HG02943 (cell line): ENCODE results near the gene COBL.

Experiments used
- ATAC-seq: cut with Tn5 transposase; IDR thresholded peaks from one replicate; pipeline ENCODE4 v1.9.1; 2021; ENCODE audit warnings: mild to moderate bottlenecking, low read depth, moderate library complexity; ENCODE audit not compliant: unreplicated experiment

Gene COBL

DNA sequence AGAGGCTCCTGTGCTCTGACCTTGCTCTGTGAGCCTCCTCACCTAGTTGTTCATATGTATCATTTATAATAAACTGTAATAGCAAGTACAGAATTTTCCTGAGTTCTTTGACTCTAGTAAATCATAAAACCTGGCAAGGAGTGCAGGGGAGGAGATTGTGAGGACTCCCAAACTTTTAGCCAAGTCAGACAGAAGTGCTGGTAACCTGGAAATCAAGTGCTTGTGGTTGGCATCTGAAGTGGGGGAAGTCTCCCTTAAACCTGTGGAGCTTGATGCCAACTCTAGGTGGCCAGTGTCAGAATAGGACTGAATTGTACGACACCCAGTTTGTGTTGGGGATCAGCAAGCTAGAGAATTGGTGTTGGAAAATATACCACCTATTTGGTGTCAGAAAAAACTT lies 327.6 kb downstream of the COBL start:
- no peak for ATAC-seq

DNA sequence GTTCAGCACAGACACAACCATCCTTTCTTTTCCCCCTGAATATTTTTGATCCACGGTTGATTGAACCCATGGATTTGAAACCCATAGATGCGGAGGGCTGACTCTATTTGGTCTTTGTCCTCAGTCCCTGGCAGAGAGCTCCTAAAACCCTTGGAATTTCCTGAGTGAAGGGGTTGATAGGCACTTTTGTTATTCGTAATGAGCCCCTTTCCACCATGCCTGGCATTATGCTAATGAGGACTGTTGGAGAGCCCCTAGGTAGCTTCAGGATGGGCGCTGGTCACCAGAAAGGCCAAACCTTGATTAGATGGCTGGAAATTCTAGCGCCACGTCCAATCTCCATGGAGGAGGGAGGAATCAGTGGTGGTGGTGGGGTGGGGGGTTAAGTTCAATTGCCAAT lies 328.1 kb downstream of the COBL start:
- no peak for ATAC-seq

DNA sequence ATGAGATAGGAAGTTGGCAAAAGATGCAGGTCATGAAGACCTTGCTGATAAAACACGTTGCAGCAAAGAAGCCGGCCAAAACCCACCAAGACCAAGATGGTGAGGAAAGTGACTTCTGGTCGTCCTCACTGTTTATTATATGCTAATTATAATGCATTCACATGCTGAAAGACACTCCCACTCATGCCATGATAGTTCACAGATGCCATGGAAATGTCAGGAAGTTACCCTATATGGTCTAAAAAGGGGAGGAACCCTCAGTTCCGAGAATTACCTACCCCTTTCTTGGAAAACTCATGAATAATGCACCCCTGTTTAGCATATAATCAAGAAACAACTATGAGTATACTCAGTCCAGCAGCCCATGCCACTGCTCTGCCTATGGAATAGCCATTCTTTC lies 331.5 kb downstream of the COBL start:
- ATAC-seq, result no peak

DNA sequence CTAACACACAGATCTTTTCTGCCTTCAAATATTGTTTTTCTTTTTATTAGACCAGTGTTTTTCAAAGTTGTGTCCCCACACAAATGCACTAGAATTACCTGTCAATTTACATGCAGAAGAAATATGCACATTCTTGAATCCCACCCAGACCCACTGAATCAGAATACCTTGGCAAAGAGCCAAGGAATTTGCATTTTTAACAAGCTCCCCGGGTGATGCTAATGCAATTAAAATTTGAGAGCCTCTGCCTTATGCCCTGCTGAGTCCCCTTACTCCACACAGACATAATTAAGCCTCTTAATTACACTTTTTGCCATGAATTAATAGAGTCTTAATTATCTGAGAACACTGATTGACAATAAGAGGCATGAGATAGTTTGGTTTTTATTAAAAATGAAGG lies 332.8 kb downstream of the COBL start:
- no peak for ATAC-seq

DNA sequence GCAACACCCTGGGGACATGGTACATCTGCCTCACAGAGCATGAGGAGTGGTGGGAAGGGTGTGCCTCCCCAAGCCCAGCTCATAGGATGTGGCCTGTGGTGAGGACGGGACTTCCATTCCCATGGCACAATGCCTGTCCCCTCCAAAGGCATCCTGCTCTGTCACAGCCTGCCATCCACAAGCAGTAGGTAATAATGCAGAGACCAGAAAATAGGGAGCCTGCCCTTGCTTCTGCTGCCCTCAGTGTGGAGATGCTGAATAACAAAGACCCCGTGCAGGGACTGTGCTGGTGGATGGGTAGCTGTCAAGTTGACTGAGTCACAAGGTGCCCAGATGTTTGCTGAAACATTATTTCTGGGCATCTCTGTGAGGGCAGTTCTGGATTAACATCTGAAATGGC lies 334.0 kb downstream of the COBL start:
- no peak for ATAC-seq

DNA sequence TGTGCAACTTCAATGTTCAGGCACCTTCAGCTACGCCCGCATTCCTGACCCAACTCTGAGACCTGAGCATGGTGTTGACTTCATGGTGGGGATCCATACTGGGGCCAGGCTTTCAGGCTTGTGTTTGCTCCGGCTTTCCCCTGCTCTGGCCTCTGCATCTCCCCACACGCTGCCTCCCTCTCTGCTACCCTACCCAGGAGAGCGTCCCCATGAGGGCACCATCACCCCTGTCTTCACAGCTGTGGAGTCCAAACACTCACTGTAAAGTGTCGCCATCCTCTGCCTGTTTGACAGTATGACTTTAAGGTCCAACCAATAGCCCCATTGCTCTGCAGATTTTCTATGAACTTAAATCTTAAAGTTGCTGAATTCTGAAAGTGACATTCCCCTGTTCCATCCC lies 334.9 kb downstream of the COBL start:
- ATAC-seq, result no peak

DNA sequence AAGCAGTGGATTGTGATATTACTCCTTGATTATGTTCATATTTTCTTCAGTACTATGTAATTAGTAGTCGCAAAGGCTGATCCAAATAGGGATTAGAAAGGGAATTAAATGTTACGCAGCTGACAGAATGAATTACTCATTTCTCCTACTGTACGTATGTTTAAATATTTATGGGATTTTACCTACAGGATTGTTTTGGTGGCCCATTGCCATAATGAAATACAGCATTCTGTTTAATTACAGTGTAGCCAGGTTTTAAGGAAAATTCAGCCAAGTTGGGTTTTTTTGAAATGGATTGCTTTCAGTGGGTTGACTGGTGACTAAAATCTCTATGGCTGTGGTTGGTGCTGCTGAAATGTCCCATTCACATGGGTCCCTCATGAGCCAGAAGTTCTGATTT lies 336.2 kb downstream of the COBL start:
- no peak for ATAC-seq

DNA sequence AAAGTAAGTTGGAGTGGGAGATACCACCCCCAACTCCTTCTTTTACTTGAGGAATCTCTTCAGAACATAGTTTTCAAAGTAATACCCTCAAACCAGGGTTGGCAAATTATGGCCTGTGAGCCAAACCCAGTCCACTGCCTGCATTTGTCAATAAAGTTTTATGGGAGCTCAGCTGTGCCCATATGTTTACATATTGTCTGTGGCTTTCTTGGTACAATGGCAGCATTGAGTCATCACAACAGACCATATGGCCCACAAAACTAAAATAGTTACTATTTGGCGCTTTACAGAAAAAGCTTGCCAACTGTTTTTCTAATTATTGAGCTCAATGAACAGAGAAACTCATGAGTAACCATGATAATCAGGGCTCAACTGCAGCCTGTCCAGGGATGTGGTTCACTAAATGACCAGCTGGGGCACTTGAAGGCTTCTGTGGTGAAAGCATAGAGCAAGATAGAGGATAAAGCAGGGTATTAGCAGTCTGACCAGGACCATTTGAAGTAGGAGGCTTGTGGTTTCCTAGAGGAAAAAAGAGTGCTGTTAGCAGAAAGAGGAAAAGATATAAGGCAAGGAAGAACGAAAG lies 337.9 kb downstream of the COBL start:
- no peak for ATAC-seq

DNA sequence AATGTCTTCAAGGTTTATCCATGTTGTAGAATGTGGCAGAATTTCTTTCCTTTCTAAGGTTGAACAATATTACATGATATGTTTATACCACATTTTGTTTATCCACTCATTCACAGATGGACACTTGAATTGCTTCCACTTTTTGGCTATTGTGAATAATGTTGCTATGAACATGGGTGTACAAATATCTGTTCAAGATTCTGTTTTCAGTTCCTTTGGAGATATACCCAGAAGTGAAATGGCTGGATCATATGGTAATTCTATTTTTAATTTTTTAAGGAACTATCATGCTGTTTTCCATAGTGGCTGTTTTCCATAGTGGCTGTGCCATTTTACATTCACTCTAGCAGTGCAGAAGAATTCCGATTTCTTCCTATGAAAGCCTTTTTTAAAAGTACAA lies 339.2 kb downstream of the COBL start:
- no peak for ATAC-seq

DNA sequence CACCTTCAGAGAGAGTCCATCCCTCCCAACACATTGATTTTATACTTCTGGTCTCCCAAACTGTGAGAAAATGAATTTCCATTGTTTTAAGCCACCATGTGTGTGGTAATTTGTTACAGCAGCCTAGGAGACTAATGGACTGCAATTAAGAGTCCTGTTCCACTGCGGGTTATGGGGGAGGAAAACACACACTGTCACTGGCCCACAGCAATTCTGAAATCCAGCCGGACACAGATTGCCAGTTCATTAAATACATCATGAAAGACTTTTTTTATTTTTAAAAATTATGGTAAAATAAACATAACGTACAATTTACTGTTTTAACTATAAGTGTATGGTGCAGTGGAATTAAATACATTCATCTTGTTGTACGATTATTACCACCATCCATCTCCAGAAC lies 340.5 kb downstream of the COBL start:
- ATAC-seq, result no peak

DNA sequence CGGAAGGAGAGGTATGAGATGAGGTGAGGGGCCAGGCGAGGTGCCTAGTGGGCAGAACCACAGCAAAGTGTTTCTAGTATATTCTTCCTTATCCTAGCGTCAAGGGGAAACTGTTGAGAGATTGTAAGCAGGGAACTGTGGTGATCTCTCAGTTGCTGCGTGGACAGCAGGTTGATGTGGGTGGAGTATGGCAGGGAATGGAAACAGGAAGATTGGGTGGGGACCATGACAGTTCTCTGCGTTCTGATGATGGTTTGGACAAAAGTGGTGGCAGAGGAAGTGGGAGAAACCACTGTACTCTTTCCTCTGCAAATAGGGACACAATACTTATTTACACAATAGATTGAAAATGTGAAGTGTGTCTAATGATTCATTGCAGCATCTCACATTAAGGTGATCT lies 342.4 kb downstream of the COBL start:
- no peak for ATAC-seq

DNA sequence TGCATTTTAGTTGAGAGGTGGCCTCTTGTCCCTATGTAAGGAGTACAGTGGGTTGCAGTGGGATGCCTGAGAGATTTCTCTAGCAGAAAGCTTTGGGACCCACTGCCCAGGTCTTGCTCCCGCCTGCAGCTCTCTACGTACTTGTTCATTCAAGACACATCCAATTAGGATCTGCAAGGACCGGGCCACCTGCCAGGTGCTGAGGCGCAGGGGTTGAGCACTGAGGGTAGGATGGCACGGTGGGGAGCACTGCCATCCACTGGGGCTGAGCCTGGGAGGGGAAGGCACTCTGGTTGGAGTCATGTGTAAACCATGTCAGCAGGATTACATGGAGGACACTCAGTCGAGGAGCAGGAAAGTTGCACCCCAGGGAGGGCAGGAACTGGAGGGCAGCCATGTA lies 342.8 kb downstream of the COBL start:
- ATAC-seq, result no peak

DNA sequence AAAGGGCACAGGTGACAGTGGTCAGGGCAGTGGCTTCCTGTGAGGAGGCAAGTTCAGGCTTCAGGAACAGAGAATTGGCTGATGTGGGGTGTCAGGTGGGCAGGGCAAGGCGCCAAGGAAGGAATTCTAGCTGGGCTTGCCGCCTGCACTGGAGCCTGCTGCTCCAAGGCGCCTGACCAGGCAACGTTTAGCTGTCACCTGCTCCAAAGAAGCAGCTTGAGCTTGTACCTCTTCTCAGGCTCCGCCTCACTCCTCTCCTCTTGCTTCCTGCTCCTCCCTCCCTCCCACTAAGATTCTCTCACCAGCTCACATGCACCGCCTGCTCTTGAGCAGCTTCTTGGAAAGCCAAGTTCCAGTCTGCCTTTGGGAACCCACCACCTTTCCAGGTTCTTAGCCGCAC lies 346.5 kb downstream of the COBL start:
- no peak for ATAC-seq
